ENCODE measurements around the gene MYADML2.

The MYADML2 gene

GRCh38 chr17:81978524-81979298 is 31.7 kb upstream of the MYADML2 start:
- DNase-seq (ENCODE audit: low spot score) = no peak

- peak; percentile 92 for DNase-seq (ENCODE audit: low spot score)
Observed at GRCh38 chr17:81977211-81977808, 30.3 kb upstream of the MYADML2 start, which contains the start of gene ASPSCR1. Gene ASPSCR1 (plus strand): TSS chr17:81977629. CDS start chr17:81977647, 18 bp downstream.

- no peak for DNase-seq (ENCODE audit: low spot score)
Observed at GRCh38 chr17:81976332-81977210, 29.5 kb upstream of the MYADML2 start.

- no peak for DNase-seq (ENCODE audit: low spot score)
Observed at GRCh38 chr17:81973432-81973831, 26.4 kb upstream of the MYADML2 start.

- no peak for DNase-seq (ENCODE audit: low spot score)
Observed at GRCh38 chr17:81968850-81969812, 22.1 kb upstream of the MYADML2 start.

GRCh38 chr17:81968396-81968745 is 21.3 kb upstream of the MYADML2 start:
- no peak for DNase-seq (ENCODE audit: low spot score)

GRCh38 chr17:81967533-81968395 is 20.7 kb upstream of the MYADML2 start:
- peak; percentile 94 for DNase-seq (ENCODE audit: low spot score)

GRCh38 chr17:81967244-81967532 is 20.2 kb upstream of the MYADML2 start:
- no peak for DNase-seq (ENCODE audit: low spot score)

GRCh38 chr17:81966343-81967243 is 19.6 kb upstream of the MYADML2 start:
- peak; percentile 48 for DNase-seq (ENCODE audit: low spot score)

- no peak for DNase-seq (ENCODE audit: low spot score)
Observed at GRCh38 chr17:81964081-81964849, 17.2 kb upstream of the MYADML2 start.

- no peak for DNase-seq (ENCODE audit: low spot score)
Observed at GRCh38 chr17:81962499-81963441, 15.7 kb upstream of the MYADML2 start.

GRCh38 chr17:81961521-81962498 is 14.8 kb upstream of the MYADML2 start:
- no peak for DNase-seq (ENCODE audit: low spot score)

- DNase-seq (ENCODE audit: low spot score) = no peak
Observed at GRCh38 chr17:81961087-81961511, 14.1 kb upstream of the MYADML2 start, which contains the start of gene NOTUM. Gene NOTUM (minus strand): TSS chr17:81961187. CDS start chr17:81960909, 278 bp downstream.

GRCh38 chr17:81960130-81960958 is 13.3 kb upstream of the MYADML2 start:
- no peak for DNase-seq (ENCODE audit: low spot score)

GRCh38 chr17:81959362-81960129 is 12.5 kb upstream of the MYADML2 start:
- peak; percentile 62 for DNase-seq (ENCODE audit: low spot score)
